Measurements from ENCODE around the gene ITGAX.

DNA sequence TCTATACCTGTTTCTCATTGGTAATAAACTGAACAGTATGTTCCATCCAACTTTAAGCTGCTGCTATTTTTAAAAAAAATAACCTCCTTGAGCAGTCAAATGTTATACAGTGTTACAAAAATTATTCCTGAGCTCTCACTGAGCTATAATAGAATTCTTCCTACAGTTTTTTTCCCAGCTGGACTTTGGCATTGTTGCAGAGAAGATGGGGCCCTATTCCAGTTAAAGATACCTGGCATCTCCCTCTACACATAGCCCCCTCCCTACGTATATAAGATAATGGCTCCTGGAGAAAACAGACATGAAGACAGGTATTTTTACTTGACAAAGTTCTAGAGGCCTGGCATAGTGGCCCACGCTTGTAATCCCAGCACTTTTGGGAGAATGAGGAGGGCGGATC is 74.8 kb downstream of the ITGAX start:
- TF ChIP-seq, protein P1, sequence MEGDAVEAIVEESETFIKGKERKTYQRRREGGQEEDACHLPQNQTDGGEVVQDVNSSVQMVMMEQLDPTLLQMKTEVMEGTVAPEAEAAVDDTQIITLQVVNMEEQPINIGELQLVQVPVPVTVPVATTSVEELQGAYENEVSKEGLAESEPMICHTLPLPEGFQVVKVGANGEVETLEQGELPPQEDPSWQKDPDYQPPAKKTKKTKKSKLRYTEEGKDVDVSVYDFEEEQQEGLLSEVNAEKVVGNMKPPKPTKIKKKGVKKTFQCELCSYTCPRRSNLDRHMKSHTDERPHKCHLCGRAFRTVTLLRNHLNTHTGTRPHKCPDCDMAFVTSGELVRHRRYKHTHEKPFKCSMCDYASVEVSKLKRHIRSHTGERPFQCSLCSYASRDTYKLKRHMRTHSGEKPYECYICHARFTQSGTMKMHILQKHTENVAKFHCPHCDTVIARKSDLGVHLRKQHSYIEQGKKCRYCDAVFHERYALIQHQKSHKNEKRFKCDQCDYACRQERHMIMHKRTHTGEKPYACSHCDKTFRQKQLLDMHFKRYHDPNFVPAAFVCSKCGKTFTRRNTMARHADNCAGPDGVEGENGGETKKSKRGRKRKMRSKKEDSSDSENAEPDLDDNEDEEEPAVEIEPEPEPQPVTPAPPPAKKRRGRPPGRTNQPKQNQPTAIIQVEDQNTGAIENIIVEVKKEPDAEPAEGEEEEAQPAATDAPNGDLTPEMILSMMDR (IDR thresholded peaks at IDR 0.05) = no peak
- no peak for TF ChIP-seq POLR2A (IDR thresholded peaks at IDR 0.05)
